ENCODE data around the gene OPRM1. TPM values are rescaled to one million over a fixed set of nuclear protein-coding genes. Genes with fewer than 3 reads are reported as not detected.

The OPRM1 gene
- total and polyA plus RNA-seq, 2 donors (not counting 1 experiment from before 2014, with no cell fraction given): not detected

DNA sequence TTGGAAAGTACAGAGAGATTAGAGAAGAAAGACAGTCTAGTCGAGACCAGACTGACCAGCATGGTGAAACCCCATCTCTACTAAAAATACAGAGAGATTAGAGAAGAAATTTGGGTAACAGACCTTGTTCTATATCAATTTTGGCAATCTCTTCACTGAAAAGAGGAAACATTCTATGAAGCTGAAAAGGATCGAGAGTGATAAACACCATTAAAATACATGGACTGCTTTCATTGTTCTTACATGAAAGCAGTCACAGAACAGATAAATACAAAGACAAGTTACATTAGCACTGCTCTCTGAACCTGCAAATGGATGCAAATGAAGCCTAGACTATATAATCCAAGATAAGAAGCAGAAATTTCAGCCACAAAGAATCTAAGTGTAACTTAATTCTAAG lies 8.4 kb upstream of the OPRM1 start:
- peaks cover 0 to 6% (median 0%) of the 10 kb centered on the region in 3 donors for H3K9me3 ChIP-seq (ENCODE audit: control extremely low read depth in 1 of 3, control insufficient read depth in 2 of 3, insufficient read depth in 1 of 3, low read length in 2 of 3)
- H3K4me1 ChIP-seq (ENCODE audit: control insufficient read depth in 2 of 2, insufficient read depth in 2 of 2, low read length in 2 of 2): no peaks in the 10 kb centered on the region
- DNase-seq (no peak), ATAC-seq (ENCODE audit: low read depth) (no peak)
- H3K27ac Mint-ChIP-seq: no peak overlapping the region
- TF ChIP-seq, protein P1, sequence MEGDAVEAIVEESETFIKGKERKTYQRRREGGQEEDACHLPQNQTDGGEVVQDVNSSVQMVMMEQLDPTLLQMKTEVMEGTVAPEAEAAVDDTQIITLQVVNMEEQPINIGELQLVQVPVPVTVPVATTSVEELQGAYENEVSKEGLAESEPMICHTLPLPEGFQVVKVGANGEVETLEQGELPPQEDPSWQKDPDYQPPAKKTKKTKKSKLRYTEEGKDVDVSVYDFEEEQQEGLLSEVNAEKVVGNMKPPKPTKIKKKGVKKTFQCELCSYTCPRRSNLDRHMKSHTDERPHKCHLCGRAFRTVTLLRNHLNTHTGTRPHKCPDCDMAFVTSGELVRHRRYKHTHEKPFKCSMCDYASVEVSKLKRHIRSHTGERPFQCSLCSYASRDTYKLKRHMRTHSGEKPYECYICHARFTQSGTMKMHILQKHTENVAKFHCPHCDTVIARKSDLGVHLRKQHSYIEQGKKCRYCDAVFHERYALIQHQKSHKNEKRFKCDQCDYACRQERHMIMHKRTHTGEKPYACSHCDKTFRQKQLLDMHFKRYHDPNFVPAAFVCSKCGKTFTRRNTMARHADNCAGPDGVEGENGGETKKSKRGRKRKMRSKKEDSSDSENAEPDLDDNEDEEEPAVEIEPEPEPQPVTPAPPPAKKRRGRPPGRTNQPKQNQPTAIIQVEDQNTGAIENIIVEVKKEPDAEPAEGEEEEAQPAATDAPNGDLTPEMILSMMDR (IDR thresholded peaks at IDR 0.05): no peak
- no peak for TF ChIP-seq EZH2 (IDR thresholded peaks at IDR 0.05; ENCODE audit: borderline replicate concordance, insufficient read depth, low read depth, low read length, poor library complexity, severe bottlenecking)
- no peak overlapping the region for H3K9ac ChIP-seq (ENCODE audit: low read length)
- CTCF ChIA-PET: no interaction called here
- H4K20me1 ChIP-seq (ENCODE audit: control insufficient read depth, insufficient read depth, low read length, poor library complexity, severe bottlenecking): no peaks in the 10 kb centered on the region
- no peaks in the 10 kb centered on the region for H3K79me2 ChIP-seq (ENCODE audit: control insufficient read depth, insufficient read depth, low read length)
- H3K4me3 Mint-ChIP-seq: no peak overlapping the region
- intact Hi-C loops (cut with micrococcal nuclease): no loop called here
- H3K4me2 ChIP-seq (replicated peaks; ENCODE audit: low read depth, low read length, poor library complexity, severe bottlenecking): no peak overlapping the region
- POLR2A ChIA-PET: no interaction called here
- no CpG with 5 or more reads among the region's 2 CpGs for WGBS (ENCODE audit: insufficient coverage)
- no peaks in the 10 kb centered on the region for H3K27me3 ChIP-seq (replicated peaks in 1 of 4; ENCODE audit: control extremely low read depth in 1 of 4, control insufficient read depth in 3 of 4, insufficient read depth in 4 of 4, low read length in 3 of 4)
- H3K27ac ChIP-seq (ENCODE audit: low read length in 2 of 2): no peak overlapping the region
- H3K9me3 Mint-ChIP-seq (ENCODE audit: insufficient read depth): peaks cover 2% of the 10 kb centered on the region
- no peak overlapping the region for H3K4me3 ChIP-seq (ENCODE audit: control extremely low read depth in 1 of 5, extremely low read depth in 1 of 5, insufficient read depth in 1 of 5, low read depth in 2 of 5, low read length in 4 of 5)
- H2AFZ ChIP-seq (ENCODE audit: insufficient read depth, low read depth, low read length, poor library complexity, severe bottlenecking): no peak overlapping the region
- no peaks in the 10 kb centered on the region for H3K4me1 Mint-ChIP-seq
- H3K36me3 ChIP-seq (replicated peaks in 1 of 2; ENCODE audit: control extremely low read depth in 1 of 2, control insufficient read depth in 1 of 2, extremely low read depth in 1 of 2, insufficient read depth in 2 of 2, low read length in 1 of 2): no peaks in the 10 kb centered on the region
- no peaks in the 10 kb centered on the region for H3K27me3 Mint-ChIP-seq

DNA sequence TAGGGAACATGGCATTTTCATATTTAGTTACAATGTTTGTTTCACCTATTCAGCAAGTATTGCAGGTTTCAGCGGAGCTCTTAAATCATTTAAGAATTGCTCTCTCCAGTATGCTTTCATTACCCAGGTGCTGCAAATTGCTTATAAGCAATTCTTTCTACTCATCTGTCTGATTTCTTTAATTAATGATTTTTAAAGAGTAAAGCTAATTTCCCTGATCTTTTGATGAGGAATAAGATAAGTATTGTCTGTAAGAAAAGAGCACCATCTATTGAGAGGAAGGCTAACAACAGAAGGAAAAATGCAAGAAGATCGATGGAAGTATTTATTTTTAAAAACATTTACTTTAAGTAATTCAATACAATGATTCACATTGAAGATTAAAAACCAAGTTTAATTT lies 2.0 kb downstream of the OPRM1 start:
- CTCF ChIA-PET: no interaction called here
- H3K27me3 Mint-ChIP-seq: peaks cover 10% of the 10 kb centered on the region
- Histone ChIP-seq H3K9ac (ENCODE audit: low read length) (no peak overlapping the region), H3K4me1 (ENCODE audit: control insufficient read depth in 2 of 2, insufficient read depth in 2 of 2, low read length in 2 of 2) (no peaks in the 10 kb centered on the region), H2AFZ (ENCODE audit: insufficient read depth, low read depth, low read length, poor library complexity, severe bottlenecking) (no peak overlapping the region), H3K79me2 (ENCODE audit: control insufficient read depth, insufficient read depth, low read length) (no peaks in the 10 kb centered on the region), H3K27ac (ENCODE audit: low read length in 2 of 2) (no peak overlapping the region), H4K20me1 (ENCODE audit: control insufficient read depth, insufficient read depth, low read length, poor library complexity, severe bottlenecking) (no peaks in the 10 kb centered on the region), H3K36me3 (replicated peaks in 1 of 2; ENCODE audit: control extremely low read depth in 1 of 2, control insufficient read depth in 1 of 2, extremely low read depth in 1 of 2, insufficient read depth in 2 of 2, low read length in 1 of 2) (no peaks in the 10 kb centered on the region), H3K27me3 (replicated peaks in 1 of 4; ENCODE audit: control extremely low read depth in 1 of 4, control insufficient read depth in 3 of 4, insufficient read depth in 4 of 4, low read length in 3 of 4) (peaks cover 0 to 3% (median 0%) of the 10 kb centered on the region in 4 experiments), H3K4me2 (replicated peaks; ENCODE audit: low read depth, low read length, poor library complexity, severe bottlenecking) (no peak overlapping the region), H3K4me3 (ENCODE audit: control extremely low read depth in 1 of 5, extremely low read depth in 1 of 5, insufficient read depth in 1 of 5, low read depth in 2 of 5, low read length in 4 of 5) (no peak overlapping the region), H3K9me3 (ENCODE audit: control extremely low read depth in 1 of 3, control insufficient read depth in 2 of 3, insufficient read depth in 1 of 3, low read length in 2 of 3) (peaks cover 0 to 9% (median 0%) of the 10 kb centered on the region in 3 donors)
- DNase-seq: no peak
- H3K27ac Mint-ChIP-seq: no peak overlapping the region
- no peak overlapping the region for H3K4me3 Mint-ChIP-seq
- TF ChIP-seq, protein P1 (IDR thresholded peaks at IDR 0.05): no peak
- no peak for TF ChIP-seq EZH2 (IDR thresholded peaks at IDR 0.05; ENCODE audit: borderline replicate concordance, insufficient read depth, low read depth, low read length, poor library complexity, severe bottlenecking)
- POLR2A ChIA-PET: no interaction called here
- intact Hi-C loops (cut with micrococcal nuclease): no loop called here
- ATAC-seq (ENCODE audit: low read depth): no peak
- WGBS (ENCODE audit: insufficient coverage): no CpG with 5 or more reads among the region's 2 CpGs
- H3K4me1 Mint-ChIP-seq: no peaks in the 10 kb centered on the region
- H3K9me3 Mint-ChIP-seq (ENCODE audit: insufficient read depth): no peaks in the 10 kb centered on the region
